Stimulated activated CD4-positive, alpha-beta T cell treated with anti-CD3 and anti-CD28 coated beads, Interleukin-1b, Interleukin-23, amount 100 ng/mL, for 48 hours (primary cell): ENCODE results near the gene DICER1.
"Not testable (repeated sequence)": the region's sequence is repeated elsewhere in the genome, so short reads cannot be mapped to it uniquely, and the experiment has no call there.

Experiments used
- DNase-seq: peaks from one replicate; pipeline ENCODE4 v3.0.0-alpha.2; 2020

The DICER1 gene, protein sequence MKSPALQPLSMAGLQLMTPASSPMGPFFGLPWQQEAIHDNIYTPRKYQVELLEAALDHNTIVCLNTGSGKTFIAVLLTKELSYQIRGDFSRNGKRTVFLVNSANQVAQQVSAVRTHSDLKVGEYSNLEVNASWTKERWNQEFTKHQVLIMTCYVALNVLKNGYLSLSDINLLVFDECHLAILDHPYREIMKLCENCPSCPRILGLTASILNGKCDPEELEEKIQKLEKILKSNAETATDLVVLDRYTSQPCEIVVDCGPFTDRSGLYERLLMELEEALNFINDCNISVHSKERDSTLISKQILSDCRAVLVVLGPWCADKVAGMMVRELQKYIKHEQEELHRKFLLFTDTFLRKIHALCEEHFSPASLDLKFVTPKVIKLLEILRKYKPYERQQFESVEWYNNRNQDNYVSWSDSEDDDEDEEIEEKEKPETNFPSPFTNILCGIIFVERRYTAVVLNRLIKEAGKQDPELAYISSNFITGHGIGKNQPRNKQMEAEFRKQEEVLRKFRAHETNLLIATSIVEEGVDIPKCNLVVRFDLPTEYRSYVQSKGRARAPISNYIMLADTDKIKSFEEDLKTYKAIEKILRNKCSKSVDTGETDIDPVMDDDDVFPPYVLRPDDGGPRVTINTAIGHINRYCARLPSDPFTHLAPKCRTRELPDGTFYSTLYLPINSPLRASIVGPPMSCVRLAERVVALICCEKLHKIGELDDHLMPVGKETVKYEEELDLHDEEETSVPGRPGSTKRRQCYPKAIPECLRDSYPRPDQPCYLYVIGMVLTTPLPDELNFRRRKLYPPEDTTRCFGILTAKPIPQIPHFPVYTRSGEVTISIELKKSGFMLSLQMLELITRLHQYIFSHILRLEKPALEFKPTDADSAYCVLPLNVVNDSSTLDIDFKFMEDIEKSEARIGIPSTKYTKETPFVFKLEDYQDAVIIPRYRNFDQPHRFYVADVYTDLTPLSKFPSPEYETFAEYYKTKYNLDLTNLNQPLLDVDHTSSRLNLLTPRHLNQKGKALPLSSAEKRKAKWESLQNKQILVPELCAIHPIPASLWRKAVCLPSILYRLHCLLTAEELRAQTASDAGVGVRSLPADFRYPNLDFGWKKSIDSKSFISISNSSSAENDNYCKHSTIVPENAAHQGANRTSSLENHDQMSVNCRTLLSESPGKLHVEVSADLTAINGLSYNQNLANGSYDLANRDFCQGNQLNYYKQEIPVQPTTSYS (N-terminal part only)

DNA sequence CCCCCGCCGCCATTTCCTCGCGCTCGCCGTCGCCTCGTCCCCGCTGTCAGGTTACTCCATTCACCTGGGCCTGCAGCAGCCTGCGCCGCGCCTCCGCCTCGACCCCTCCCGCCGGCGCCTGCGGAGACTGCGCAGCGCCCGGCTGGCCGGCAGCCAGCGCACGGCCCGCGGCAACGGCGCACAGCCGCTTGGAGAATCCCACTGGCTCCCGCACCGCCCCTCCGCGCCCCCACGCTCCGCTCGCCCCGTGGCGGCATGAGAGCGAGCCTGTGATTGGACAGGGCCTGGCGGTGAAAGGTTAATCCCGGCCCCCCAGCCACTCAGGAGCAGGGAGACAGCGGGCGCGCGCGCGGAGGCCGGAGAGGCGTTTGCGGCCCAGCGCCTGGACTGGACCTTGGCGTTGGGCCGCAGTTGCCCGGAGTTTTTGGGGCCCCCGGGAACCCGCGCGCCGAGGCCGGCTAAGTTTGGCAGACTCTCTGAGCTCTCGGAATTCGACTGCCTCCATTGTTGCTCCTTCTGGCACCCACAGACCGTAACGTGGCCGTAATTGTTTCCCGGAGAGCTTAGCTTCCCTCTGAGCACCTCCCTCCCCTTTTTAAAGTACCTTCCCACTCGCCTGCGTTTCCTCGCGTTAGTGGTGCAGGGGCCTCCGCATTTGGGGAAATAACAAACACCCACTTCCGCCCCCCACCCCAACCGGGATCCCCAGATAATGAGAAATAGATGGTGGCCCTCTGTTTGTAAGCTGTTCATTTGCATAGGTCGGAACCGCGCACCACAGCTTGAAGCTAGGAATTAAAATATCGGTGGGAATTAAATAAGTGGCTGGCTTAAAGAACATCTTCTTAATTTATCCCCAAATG lies at the start of gene DICER1:
DICER1 (minus strand) TSS at position 203 of the 863 bp plus-strand sequence. CDS start 24,071 bp downstream, outside the sequence.
- peak; percentile 93 for DNase-seq

GRCh38 chr14:95206534-95206933 lies 49.2 kb upstream of the DICER1 start:
- DNase-seq = no peak

GRCh38 chr14:95204705-95205104 lies 47.4 kb upstream of the DICER1 start:
- DNase-seq = no peak

DNA sequence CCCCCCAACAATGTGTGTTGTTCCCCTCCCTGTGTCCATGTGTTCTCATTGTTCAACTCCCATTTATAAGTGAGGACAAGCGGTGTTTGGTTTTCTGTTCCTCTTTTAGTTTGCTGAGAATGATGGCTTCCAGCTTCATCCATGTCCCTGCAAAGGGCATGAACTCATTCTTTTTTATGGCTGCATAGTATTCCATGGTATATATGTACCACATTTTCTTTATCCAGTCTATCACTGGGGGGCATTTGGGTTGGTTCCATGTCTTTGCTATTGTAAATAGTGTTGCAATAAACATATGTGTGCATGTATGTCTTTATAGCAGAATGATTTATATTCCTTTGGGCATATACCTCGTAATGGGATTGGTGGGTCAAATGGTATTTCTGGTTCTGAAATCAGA lies 44.4 kb upstream of the DICER1 start:
- DNase-seq = not testable (repeated sequence)

- no peak for DNase-seq
These were observed 43.1 kb upstream of the DICER1 start for GRCh38 chr14:95200404-95200803.

GRCh38 chr14:95199298-95199983 lies 42.1 kb upstream of the DICER1 start:
- DNase-seq = no peak

DNA sequence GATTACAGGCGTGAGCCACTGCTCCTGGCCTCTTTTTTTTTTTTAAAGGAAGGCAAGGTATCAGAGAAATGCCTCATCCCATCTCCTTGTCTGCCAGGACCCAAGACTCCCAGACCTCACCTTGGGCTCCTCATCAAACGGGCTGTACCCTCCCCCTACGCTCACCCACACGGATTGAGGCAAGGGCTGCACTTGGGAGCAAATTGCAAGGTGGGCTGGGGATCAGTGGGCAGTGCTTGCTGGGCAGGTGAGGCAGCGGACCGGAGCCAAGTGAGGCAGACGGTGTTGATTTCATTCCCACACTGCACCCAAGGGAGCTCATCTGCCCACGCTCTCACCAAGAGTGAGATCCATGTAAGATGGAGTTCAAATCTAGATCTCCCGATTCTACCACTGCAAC lies 41.0 kb upstream of the DICER1 start:
- DNase-seq = no peak

DNA sequence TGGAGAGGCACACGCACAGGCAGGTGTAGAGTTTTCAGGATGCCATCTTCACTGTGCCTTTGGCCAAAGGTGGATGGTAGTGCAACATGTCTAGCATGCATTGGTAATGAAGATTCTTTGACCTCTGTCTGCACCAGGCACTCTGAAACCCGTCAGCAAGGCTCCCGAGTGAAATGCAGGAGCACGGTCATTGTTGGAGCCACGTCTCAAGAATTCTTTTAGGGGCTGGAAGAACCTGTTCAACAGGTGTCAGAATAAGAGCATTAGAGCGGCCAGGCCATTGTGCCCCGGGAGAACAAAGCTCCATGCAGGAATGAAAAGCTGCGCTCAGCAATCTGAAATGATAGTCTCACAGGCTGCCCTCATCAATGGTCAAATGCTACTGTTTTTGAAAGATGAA lies 40.2 kb upstream of the DICER1 start:
- DNase-seq = no peak

DNA sequence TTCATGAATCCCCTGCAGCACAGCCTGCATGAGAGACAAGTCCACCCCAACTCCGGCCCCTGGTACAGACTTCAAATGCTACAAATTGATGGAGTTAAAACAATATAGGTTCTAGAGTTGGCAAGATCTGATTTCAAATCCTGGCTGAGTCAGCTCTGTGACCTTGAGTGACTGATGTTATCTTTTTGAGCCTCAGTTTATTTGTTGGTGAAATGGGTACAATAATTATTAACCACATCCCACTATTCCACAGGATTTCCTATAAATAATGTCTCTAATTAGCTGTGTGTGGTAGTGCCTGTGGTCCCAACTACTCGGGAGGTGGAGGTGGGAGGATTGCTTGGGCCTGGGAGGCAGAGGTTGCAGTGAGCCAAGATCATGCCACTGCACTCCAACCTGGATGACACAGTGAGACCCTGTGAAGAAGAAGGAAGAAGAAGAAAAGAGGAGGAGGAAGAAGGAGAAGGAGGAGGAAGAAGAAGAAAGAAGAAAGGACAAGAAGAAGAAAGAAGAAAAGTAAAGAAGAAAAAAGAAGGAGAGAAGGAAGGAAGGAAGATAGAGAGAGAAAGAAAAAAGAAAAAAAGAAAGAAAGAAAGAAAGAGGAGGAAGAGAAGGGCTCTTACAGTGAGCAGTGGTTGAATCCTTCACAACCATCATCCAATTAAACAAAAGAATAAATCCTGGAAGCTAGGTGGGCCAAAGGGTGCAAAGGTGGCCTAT lies 39.7 kb upstream of the DICER1 start:
- DNase-seq = no peak

GRCh38 chr14:95196268-95196667 lies 38.9 kb upstream of the DICER1 start:
- DNase-seq = no peak

DNA sequence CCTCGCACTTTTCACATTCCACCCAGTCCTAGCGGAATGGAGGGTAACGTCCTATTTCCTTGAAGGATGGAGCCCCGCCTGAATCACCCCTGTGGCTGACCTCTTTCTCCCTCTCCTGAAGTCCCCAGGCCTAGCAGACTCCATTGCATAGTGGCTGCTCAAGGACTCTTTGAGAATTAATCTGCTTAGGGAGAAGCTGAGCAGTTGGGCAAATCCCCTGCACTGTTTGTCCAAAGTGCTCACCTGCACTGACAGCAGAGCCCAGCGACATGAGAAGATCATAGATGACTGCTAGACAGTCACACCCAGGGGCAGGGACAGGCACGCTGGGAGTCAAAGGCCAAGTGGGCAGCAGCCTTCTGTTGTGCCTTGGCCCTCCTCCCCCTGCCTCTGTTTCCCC lies 37.7 kb upstream of the DICER1 start:
- no peak for DNase-seq

DNA sequence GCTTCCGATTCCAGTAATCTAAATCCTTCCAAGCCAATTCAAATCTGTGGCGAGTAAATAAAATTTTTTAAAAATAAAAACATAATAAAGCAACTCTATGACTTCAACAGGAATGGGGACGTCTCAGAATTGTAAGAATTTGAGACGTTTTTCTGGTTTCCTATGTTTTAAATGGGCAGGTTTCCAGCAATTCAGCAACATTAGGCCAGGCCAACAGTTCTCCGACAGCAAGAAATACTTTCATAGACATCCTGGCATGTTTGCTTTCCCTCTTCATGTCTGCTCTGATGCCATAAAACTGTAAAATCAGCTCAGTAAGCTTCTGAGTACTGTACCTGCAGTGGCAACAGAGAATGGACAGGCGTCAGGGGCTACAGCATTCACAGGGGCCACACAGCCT lies 35.8 kb upstream of the DICER1 start:
- DNase-seq = no peak

GRCh38 chr14:95192311-95192710 lies 35.0 kb upstream of the DICER1 start:
- DNase-seq = no peak

GRCh38 chr14:95191445-95192199 lies 34.3 kb upstream of the DICER1 start:
- no peak for DNase-seq

GRCh38 chr14:95190857-95191256 lies 33.5 kb upstream of the DICER1 start:
- DNase-seq = no peak

GRCh38 chr14:95190346-95190840 lies 33.1 kb upstream of the DICER1 start:
- DNase-seq = no peak

DNA sequence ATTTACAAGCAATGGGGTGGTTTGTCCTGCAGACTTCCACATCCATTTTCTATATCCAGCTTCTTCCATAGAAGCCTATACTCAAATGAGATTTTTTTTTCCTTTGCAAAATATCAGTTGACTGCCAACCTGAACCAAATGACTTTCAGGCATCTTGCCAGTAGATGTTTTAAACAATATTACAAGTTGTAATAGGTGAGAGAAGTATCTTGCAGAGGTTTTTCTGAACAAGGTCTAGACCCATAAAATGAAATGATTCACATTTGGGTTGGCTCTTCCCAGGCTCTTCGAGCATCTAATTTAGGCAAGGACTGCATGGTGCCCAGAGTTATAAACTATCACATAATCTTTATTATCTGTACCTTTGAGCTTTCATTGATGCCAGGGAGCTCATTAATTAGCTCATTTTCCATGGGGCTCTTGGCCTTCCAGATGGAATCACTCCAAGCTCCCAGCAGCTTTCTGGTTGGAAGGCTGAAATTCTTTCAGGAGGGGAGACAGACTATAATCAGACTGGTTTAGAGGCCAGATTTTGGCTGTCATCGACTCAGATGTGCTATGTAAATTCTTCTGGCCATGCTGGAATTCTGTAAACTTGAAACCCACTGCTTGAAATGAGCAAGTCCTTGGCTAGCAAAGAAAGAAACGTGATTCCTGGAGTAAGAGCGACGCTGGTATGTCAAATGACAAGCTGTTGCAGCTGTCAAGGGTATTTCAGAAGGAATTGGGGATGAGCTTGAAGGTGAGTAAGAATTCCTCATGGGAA lies 32.2 kb upstream of the DICER1 start:
- no peak for DNase-seq

DNA sequence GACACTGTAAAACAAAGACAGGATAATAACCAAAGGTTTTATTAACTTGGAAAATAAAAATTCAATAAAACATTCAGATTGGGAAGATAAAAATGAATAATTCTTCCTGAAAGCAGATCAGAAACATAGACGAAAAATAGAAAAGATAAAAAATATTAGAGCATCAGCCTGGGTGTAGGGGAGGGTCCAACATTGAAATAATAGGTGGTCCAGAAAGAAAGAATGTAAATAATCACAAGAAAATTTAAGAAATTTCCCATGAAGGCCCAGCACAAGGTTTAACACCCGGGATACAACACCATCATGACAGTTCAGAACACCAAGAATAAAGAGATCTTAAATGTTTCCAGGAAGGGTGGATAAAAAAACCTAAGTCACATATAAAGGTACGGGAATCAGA lies 31.1 kb upstream of the DICER1 start:
- DNase-seq = no peak

- no peak for DNase-seq
These were observed 28.6 kb upstream of the DICER1 start for GRCh38 chr14:95185767-95186392.
